Activated CD8-positive, alpha-beta memory T cell treated with anti-CD3 and anti-CD28 coated beads, Interleukin-2, amount 10 ng/mL, durations not matched to agents 7 days and 5 days (primary cell): Measurements from ENCODE around the gene GEMIN4. TPM values are rescaled to one million over a fixed set of nuclear protein-coding genes. Genes with fewer than 3 reads are reported as not detected.
"Not testable (repeated sequence)": the region's sequence is repeated elsewhere in the genome, so short reads cannot be mapped to it uniquely, and the experiment has no call there.

Source experiments
- ATAC-seq: fragments of 150-1000 bp; cut with Tn5 transposase; one replicate; pipeline ENCODE4 v1.10.0; 2021; ENCODE audit warnings: moderate library complexity
- CTCF ChIA-PET: fragments of 350-600 bp; sonication (Branson Sonifier 250); formaldehyde crosslinking; loops from one replicate; lab custom pipeline; 2021; ENCODE audit warnings: antibody characterized with exemption; lab: Charles Lee
- DNase-seq: peaks from one replicate; pipeline ENCODE4 v3.0.0-alpha.2; 2020
- H3K27ac Mint-ChIP-seq: one replicate; pipeline ENCODE4 v1.8.0; 2021; ENCODE audit warnings: mild to moderate bottlenecking, mixed read lengths
- H3K27me3 Mint-ChIP-seq: one replicate; pipeline ENCODE4 v1.8.0; 2021; ENCODE audit warnings: mixed read lengths
- H3K36me3 Mint-ChIP-seq: one replicate; pipeline ENCODE4 v1.8.0; 2021; ENCODE audit warnings: mild to moderate bottlenecking, mixed read lengths
- H3K4me1 Mint-ChIP-seq: one replicate; pipeline ENCODE4 v1.8.0; 2021; ENCODE audit warnings: mixed read lengths
- H3K4me3 Mint-ChIP-seq: one replicate; pipeline ENCODE4 v1.8.0; 2021; ENCODE audit warnings: mild to moderate bottlenecking, moderate library complexity, mixed read lengths
- H3K9me3 Mint-ChIP-seq: one replicate; pipeline ENCODE4 v1.8.0; 2022; ENCODE audit warnings: low read depth, mixed read lengths
- total RNA-seq, 2 experiments: library from RNA; stranded (reverse); gene quantifications; one replicate each; pipeline ENCODE4 v1.2.3, GENCODE V29; 2021

Gene GEMIN4
- total RNA-seq, 2 experiments from 2014 or later: 40.8 to 43.0 TPM

- H3K27ac Mint-ChIP-seq: no peak overlapping the region
- no peak for DNase-seq
- no peaks in the 10 kb centered on the region for H3K27me3 Mint-ChIP-seq
- H3K36me3 Mint-ChIP-seq: peaks cover 6% of the 10 kb centered on the region
- no peak for ATAC-seq
- peaks cover 6% of the 10 kb centered on the region for H3K4me1 Mint-ChIP-seq
- no peaks in the 10 kb centered on the region for H3K9me3 Mint-ChIP-seq
- CTCF ChIA-PET: interaction anchor here (6.3 kb wide), 1 partner anchor 292 kb away, joined by 128 read pairs; a partner anchor contains a TSS
- H3K4me3 Mint-ChIP-seq: no peak overlapping the region
Observed at GRCh38 chr17:703081-703875, 48.8 kb downstream of the GEMIN4 start.

- DNase-seq (no peak), ATAC-seq (peak; percentile 55)
- H3K9me3 Mint-ChIP-seq: no peaks in the 10 kb centered on the region
- no peak overlapping the region for H3K27ac Mint-ChIP-seq
- peaks cover 4% of the 10 kb centered on the region for H3K4me1 Mint-ChIP-seq
- CTCF ChIA-PET: interaction anchor here (0.6 to 6.3 kb wide), 38 partner anchors 8 to 816 kb away, joined by 3 to 128 read pairs (median 3); partner anchors contain the start of genes INPP5K, TIMM22 and VPS53
- H3K27me3 Mint-ChIP-seq: no peaks in the 10 kb centered on the region
- H3K36me3 Mint-ChIP-seq: no peaks in the 10 kb centered on the region
- no peak overlapping the region for H3K4me3 Mint-ChIP-seq
Observed at GRCh38 chr17:700504-701094, 51.5 kb downstream of the GEMIN4 start.

- Mint-ChIP-seq H3K27ac (no peak overlapping the region), H3K4me3 (no peak overlapping the region), H3K9me3 (no peaks in the 10 kb centered on the region), H3K36me3 (peaks cover 7% of the 10 kb centered on the region), H3K4me1 (no peaks in the 10 kb centered on the region), H3K27me3 (no peaks in the 10 kb centered on the region)
- CTCF ChIA-PET: interaction anchor here (0.8 to 6.3 kb wide), 16 partner anchors 11 to 555 kb away, joined by 3 to 128 read pairs (median 4); partner anchors contain the start of gene VPS53
- ATAC-seq (no peak), DNase-seq (no peak)
Observed at GRCh38 chr17:699345-699744, 52.7 kb downstream of the GEMIN4 start.

GRCh38 chr17:698096-698495, 54.0 kb downstream of the GEMIN4 start:
- ATAC-seq, H3K4me1 Mint-ChIP-seq, H3K9me3 Mint-ChIP-seq, DNase-seq, H3K27me3 Mint-ChIP-seq, H3K4me3 Mint-ChIP-seq, H3K27ac Mint-ChIP-seq: not testable (repeated sequence)
- H3K36me3 Mint-ChIP-seq: peaks cover 11% of the 10 kb centered on the region
- CTCF ChIA-PET: interaction anchor here (4.8 to 6.3 kb wide), 2 partner anchors 283 to 287 kb away, joined by 41 to 128 read pairs; a partner anchor contains a TSS

GRCh38 chr17:697682-698081, 54.4 kb downstream of the GEMIN4 start:
- no peaks in the 10 kb centered on the region for H3K27me3 Mint-ChIP-seq
- H3K4me3 Mint-ChIP-seq: no peak overlapping the region
- no peak overlapping the region for H3K27ac Mint-ChIP-seq
- no peak for ATAC-seq
- no peaks in the 10 kb centered on the region for H3K9me3 Mint-ChIP-seq
- H3K36me3 Mint-ChIP-seq: peaks cover 11% of the 10 kb centered on the region
- no peaks in the 10 kb centered on the region for H3K4me1 Mint-ChIP-seq
- no peak for DNase-seq
- CTCF ChIA-PET: interaction anchor here (4.8 to 6.3 kb wide), 2 partner anchors 282 to 286 kb away, joined by 41 to 128 read pairs; a partner anchor contains a TSS

GRCh38 chr17:696369-696768, 55.7 kb downstream of the GEMIN4 start:
- ATAC-seq (no peak), DNase-seq (no peak)
- CTCF ChIA-PET: interaction anchor here (2.0 kb wide), 1 partner anchor 284 kb away, joined by 8 read pairs; no protein-coding TSS in a partner anchor
- Mint-ChIP-seq H3K4me1 (no peaks in the 10 kb centered on the region), H3K9me3 (no peaks in the 10 kb centered on the region), H3K27me3 (no peaks in the 10 kb centered on the region), H3K36me3 (peaks cover 11% of the 10 kb centered on the region), H3K4me3 (no peak overlapping the region), H3K27ac (no peak overlapping the region)

Other genes starting within 250 kb of the GEMIN4 start
- 10 to 100 TPM; 63.9 to 66.3 TPM for gene VPS53, start 37.4 kb downstream of the GEMIN4 start, total RNA-seq
- gene TLCD3A, start 19.7 kb downstream of the GEMIN4 start, total RNA-seq: 10 to 100 TPM in 1 of 2 experiments, 1 to 10 TPM in 1; 8.4 to 10.2 TPM
- 10 to 100 TPM; 45.1 to 56.3 TPM for gene GLOD4, start 30.0 kb upstream of the GEMIN4 start, total RNA-seq
- gene MRM3, start 30.1 kb upstream of the GEMIN4 start, total RNA-seq: 10 to 100 TPM; 21.7 to 26.5 TPM
- under 1 TPM; 0.14 to 0.70 TPM for gene NXN, start 227.5 kb upstream of the GEMIN4 start, total RNA-seq
- 10 to 100 TPM in 1 of 2 experiments, 1 to 10 TPM in 1; 9.7 to 12.5 TPM for gene TIMM22, start 244.9 kb upstream of the GEMIN4 start, total RNA-seq